CD1c-positive myeloid dendritic cell (primary cell): ENCODE results near the gene SYVN1.

Source experiments
- DNase-seq: peaks from one replicate; pipeline ENCODE4 v3.0.0-alpha.2; 2016; ENCODE audit errors: extremely low spot score

Gene SYVN1

GRCh38 chr11:65087827-65088226 is 46.5 kb downstream of the SYVN1 start:
- no peak for DNase-seq

DNA sequence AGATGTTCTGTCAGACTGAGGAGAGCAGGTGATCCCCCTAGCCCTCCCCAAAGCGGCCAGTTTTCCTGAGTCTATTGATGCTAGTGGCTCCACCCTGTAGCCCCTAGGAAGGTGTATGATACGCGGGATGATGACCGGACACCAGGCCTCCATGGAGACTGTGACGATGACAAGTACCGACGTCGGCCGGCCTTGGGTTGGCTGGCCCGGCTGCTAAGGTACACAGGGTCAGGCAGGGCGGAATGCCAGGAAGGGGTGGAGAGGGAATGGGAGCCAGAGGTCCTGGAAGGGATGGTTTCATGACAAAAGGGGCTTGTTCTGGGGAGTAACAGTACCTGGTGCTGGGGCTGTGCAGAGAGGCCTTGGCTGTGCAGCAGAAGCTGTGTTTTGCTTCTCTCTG is 47.1 kb downstream of the SYVN1 start:
- no peak for DNase-seq

GRCh38 chr11:65086809-65087208 is 47.5 kb downstream of the SYVN1 start:
- no peak for DNase-seq

DNA sequence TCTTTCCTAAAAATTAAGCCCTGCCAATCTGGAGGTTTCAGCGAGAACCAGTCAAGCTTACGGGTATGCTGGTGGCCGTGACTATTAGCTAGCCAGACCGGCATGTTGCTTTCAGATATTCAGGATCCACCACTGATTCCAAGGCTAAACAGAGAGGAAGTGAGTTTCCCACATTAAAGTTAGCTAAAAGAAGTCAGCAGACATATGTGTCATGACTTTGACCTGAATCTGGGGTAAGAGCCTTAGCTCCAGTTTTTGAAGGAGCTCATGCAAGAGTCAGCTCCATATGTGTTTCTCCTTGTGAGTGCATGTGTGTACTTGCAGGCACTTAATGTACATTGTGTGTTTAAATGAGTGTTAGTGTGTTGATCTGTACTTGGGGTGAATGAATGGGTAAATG is 48.9 kb downstream of the SYVN1 start:
- no peak for DNase-seq

DNA sequence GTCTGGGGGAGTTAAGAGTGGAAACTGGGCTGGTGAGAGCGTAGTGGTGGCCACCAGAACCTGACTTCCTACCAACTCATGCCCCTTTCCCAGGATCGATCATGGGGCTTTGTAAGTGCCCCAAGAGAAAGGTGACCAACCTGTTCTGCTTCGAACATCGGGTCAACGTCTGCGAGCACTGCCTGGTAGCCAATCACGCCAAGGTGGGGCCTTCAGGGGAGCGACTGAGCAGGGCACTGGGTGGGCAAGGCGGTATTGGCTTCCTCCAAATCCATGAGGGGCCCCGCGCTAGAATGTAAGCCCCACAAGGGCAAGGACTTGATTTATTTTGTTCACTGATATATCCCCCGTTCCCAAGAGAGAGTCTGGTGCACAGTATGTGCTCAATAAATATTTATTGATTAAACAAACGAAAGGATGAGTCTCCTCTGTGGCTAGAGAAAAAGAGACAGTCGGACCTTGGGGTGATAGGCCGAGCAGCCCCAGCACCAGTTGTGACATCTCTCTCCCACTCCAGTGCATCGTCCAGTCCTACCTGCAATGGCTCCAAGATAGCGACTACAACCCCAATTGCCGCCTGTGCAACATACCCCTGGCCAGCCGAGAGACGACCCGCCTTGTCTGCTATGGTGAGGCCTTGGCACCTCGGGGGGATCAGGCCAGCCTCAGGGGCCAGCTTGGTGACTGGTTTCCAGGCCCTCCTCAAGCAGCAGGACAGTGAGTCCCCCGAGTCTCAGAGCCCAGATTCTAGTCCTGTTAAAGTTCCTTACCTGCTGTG is 49.5 kb downstream of the SYVN1 start:
- DNase-seq, result no peak

DNA sequence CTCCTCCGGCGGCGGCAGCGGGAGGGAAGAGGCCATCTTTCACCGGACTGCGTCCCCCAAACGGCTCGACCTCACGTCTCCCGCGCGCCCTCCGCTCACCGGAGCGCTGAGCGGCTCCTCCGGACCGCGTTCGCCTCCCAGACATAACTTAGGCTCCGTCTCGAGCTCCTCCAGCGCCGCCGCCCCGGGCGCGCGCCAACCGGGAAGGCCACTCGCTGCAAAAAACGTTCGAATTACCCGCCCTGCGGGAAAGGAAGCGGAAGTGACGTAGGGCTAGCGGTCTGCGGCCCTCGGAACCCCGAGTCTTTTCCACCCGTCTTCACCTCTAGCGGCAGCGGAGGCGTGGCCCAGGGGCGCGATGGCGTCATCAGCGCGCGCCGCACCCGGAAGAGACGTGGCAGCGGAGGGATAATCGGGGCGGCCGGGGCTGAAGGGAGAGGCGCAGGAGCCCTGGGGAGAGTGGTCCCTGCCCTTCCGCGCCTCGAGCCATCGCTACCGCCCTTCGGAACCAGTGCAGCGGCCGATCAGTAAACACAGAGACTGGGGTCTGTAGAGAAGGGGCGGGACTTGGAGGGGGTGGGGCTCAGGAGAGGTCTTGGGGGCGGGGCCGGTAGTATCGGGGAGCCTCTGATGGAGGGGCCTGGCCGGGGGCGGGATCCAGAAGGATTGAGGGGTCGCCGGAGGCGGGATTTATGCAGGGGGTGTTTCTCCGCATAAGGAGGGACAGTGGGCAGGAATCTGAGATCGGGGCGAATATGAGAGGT is 50.3 kb downstream of the SYVN1 start, which contains the start of the genes CDCA5 and ZFPL1:
Gene CDCA5, minus strand, starts transcription at position 207 of the 764 bp plus-strand sequence. Its CDS starts 62 bp downstream, at position 145.
Gene ZFPL1, plus strand, starts transcription at position 389 of the 764 bp plus-strand sequence. CDS start 477 bp downstream, outside the sequence.
- DNase-seq, result peak; percentile 99

DNA sequence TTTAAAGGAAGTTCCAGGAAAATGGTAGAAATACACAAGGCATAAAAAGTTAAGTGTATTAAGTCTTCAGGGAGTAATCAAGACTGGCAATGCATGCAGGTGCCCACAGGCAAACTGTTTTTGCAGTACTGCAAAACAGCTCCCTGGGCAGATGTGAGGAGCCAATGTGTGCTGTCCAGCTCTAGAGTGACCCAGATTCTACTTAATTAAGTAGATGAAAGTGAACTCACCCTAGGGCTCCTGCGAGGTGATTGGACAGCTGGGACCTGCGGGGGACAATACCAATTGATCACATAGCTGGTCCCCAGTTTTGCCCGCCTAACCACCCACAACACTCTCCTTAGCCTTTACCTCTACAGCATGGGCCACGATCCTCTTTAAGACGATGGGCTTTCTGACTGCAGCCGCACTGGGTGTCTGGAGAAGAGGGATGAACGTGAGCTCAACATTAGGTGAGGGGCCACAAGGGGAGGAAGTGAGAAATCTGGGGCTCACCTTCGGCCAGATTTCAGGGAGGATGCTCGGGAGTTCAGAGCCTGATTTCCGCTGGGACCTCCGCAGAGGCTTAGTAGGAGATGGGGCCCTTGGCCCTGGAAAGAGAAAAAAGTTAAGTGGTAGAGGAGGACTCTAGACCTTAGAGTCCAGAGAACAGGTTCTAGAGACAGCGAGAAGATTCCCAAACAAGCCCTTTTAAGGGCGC is 51.0 kb downstream of the SYVN1 start:
- no peak for DNase-seq

DNA sequence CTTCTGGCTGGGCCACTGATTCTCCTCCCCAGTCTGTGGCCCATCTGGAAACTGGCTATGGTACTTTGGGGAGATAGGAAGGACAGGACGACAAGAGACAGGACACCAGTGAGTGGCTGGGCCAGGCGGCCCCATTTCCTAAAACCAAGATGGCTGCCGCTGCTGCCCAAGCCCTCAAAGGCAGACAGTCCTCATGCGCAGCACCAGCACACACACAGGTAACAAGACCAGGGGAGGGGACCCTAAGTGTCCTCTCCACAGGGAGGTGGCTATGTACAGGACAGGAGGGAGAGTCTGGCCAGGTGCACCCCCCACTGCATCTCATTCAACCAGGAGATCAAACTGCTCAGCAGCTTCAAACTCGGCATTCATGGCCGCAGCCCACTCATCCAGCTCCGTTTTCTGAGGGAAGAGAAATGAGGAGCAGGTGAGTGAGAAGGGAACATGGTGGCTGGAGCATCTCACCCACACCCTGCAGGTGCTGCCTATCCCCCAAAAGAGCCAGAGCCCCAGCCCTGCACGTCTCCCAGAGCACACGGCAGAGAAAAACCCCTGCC is 55.5 kb downstream of the SYVN1 start:
- DNase-seq, result no peak

DNA sequence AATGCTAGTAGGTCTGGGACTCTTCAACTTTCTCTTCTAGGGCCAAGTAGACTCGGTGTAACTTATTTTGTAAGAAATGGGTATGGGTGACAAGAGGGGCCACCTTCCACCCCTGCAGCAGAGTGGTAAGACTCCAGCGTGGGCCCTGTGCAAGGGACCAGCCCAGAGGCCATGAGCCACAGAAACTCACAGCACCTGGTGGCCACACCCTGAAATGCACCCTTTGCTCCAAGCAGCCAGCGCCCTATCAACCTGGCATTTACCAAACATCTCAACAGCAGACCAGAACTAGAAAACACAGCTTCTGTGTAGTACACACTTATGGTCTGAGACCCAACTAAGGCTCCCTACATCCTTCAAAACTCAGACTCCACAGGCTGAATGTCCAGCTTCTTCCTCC is 56.2 kb downstream of the SYVN1 start:
- DNase-seq, result peak; percentile 71

GRCh38 chr11:65077451-65077850 is 56.9 kb downstream of the SYVN1 start:
- no peak for DNase-seq
